Erythroblast (primary cell): ENCODE results near the gene ARID1B.

Experiments used
- GATA1 ChIP-seq: IDR thresholded peaks from 2 replicates; pipeline ENCODE4 v1.6.1; 2011; ENCODE audit warnings: low read depth, mild to moderate bottlenecking, control low read depth, low read length, moderate library complexity
- POLR2A ChIP-seq: IDR thresholded peaks from 2 replicates; pipeline ENCODE4 v1.6.1; 2011; ENCODE audit warnings: mild to moderate bottlenecking, low read length

DNA sequence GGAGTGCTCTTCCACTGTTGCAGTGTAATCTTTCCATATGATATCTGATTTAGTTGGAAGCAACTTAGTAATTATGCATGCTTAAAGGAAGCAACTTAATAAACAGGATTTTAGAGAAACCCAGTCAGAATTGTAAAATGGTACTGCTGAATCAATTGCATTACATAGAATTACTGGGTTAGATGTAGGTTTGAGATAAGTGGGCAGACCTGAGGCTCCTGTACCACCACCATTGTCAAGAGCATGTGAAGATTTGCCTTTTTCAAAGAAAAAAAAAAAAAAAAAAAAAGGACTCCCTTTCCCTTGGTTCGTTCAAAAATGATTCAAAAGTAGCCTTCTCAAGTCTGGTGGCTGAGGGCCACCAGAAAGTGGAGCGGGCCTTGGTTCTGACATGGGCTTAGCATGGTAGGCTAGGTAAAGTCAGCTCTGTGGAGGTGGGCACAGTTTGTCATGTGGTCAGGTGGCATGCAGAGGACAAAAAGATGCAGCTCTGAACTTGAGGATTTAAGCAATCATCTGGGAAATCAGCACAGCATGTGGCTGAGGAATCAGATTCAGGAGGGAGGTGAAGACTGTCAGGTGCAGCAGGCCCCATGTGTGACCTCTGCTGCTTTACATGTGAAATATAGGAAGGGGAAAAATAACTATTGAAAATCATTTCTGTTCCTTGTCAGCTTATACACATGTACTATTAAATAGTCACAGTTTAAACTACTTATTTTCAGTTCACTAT, 32.4 kb downstream of the ARID1B start:
- TF ChIP-seq POLR2A: no peak
- TF ChIP-seq GATA1: no peak
